Measurements from ENCODE around the gene LETM1. TPM values are rescaled to one million over a fixed set of nuclear protein-coding genes. Genes with fewer than 3 reads are reported as not detected.
A peak's percentile ranks its signal among the peaks of the same experiment; 100 is the strongest.

The LETM1 gene
- total RNA-seq, 1 donor: 51.7 TPM

GRCh38 chr4:1855333-1856070, 454 bp downstream of the LETM1 start:
- TF ChIP-seq CTCF (IDR thresholded peaks at IDR 0.05; ENCODE audit: insufficient read depth, low read length): no peak
- no peak for DNase-seq (ENCODE audit: low read depth)
- peak overlapping the region; percentile 92 for H3K4me3 ChIP-seq (ENCODE audit: low read depth, low read length)

GRCh38 chr4:1854752-1855151, 1.2 kb downstream of the LETM1 start:
- DNase-seq (ENCODE audit: low read depth): no peak
- no peak for TF ChIP-seq CTCF (IDR thresholded peaks at IDR 0.05; ENCODE audit: insufficient read depth, low read length)
- H3K4me3 ChIP-seq (ENCODE audit: low read depth, low read length): peak overlapping the region; percentile 92

GRCh38 chr4:1852904-1853623, 2.9 kb downstream of the LETM1 start:
- TF ChIP-seq CTCF (IDR thresholded peaks at IDR 0.05; ENCODE audit: insufficient read depth, low read length): no peak
- H3K4me3 ChIP-seq (ENCODE audit: low read depth, low read length): no peak overlapping the region
- DNase-seq (ENCODE audit: low read depth): no peak

- no peak for TF ChIP-seq CTCF (IDR thresholded peaks at IDR 0.05; ENCODE audit: insufficient read depth, low read length)
- no peak overlapping the region for H3K4me3 ChIP-seq (ENCODE audit: low read depth, low read length)
- no peak for DNase-seq (ENCODE audit: low read depth)
Measured at GRCh38 chr4:1851575-1852410, 4.2 kb downstream of the LETM1 start.

- no peak overlapping the region for H3K4me3 ChIP-seq (ENCODE audit: low read depth, low read length)
- no peak for TF ChIP-seq CTCF (IDR thresholded peaks at IDR 0.05; ENCODE audit: insufficient read depth, low read length)
- no peak for DNase-seq (ENCODE audit: low read depth)
Measured at GRCh38 chr4:1851160-1851559, 4.8 kb downstream of the LETM1 start.

GRCh38 chr4:1850276-1850675, 5.7 kb downstream of the LETM1 start:
- no peak for DNase-seq (ENCODE audit: low read depth)
- no peak for TF ChIP-seq CTCF (IDR thresholded peaks at IDR 0.05; ENCODE audit: insufficient read depth, low read length)

More at GRCh38 chr4:1850276-1850675, 5.7 kb downstream of the LETM1 start:
- no peak overlapping the region for H3K4me3 ChIP-seq (ENCODE audit: low read depth, low read length)

Measured in fibroblast of the aortic adventitia (primary cell).